C4-2B (cell line): ENCODE measurements around the gene ATG9B.

ENCODE experiments used
- ZFX ChIP-seq: fragments of 450-650 bp; IDR thresholded peaks from 2 replicates; pipeline ENCODE4 v1.6.1; 2017
- TF ChIP-seq, protein P1 (sequence below): fragments of 450-650 bp; conservative IDR thresholded peaks from 2 replicates; pipeline ENCODE4 v1.5.1; 2017; ENCODE audit warnings: mild to moderate bottlenecking

- TF ChIP-seq, protein P1, sequence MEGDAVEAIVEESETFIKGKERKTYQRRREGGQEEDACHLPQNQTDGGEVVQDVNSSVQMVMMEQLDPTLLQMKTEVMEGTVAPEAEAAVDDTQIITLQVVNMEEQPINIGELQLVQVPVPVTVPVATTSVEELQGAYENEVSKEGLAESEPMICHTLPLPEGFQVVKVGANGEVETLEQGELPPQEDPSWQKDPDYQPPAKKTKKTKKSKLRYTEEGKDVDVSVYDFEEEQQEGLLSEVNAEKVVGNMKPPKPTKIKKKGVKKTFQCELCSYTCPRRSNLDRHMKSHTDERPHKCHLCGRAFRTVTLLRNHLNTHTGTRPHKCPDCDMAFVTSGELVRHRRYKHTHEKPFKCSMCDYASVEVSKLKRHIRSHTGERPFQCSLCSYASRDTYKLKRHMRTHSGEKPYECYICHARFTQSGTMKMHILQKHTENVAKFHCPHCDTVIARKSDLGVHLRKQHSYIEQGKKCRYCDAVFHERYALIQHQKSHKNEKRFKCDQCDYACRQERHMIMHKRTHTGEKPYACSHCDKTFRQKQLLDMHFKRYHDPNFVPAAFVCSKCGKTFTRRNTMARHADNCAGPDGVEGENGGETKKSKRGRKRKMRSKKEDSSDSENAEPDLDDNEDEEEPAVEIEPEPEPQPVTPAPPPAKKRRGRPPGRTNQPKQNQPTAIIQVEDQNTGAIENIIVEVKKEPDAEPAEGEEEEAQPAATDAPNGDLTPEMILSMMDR = no peak
- no peak for TF ChIP-seq ZFX
Observed at GRCh38 chr7:151066273-151066974, 42.1 kb upstream of the ATG9B start.
